Anterior cingulate cortex (tissue), 58 donors: Measurements from ENCODE around the gene SCRG1.
A peak's percentile ranks its signal among the peaks of the same experiment; 100 is the strongest.

Experiments
- DNase-seq, 58 donors: peaks; one replicate each; lab custom pipeline; 2025; lab: John Stamatoyannopoulos, UW

The SCRG1 gene

DNA sequence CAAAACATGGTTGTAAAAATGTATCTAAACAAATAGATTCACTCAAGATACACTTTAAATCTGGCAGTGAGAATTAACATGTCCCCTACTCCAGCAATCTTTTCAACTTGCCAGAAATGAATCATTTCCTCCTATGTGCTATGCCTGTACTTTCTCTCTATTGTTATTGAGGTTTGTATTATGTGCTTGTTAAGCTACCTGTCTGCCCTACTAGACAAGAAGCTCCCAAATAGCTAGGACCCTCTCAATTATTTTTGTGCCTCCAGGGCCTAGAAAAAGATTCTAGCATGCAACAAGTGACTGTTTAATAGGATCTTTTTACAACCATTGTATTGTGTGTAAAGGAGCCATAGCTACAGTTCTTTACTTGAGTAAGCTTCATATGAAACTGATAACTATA, 31.6 kb downstream of the SCRG1 start:
- no peak for DNase-seq

DNA sequence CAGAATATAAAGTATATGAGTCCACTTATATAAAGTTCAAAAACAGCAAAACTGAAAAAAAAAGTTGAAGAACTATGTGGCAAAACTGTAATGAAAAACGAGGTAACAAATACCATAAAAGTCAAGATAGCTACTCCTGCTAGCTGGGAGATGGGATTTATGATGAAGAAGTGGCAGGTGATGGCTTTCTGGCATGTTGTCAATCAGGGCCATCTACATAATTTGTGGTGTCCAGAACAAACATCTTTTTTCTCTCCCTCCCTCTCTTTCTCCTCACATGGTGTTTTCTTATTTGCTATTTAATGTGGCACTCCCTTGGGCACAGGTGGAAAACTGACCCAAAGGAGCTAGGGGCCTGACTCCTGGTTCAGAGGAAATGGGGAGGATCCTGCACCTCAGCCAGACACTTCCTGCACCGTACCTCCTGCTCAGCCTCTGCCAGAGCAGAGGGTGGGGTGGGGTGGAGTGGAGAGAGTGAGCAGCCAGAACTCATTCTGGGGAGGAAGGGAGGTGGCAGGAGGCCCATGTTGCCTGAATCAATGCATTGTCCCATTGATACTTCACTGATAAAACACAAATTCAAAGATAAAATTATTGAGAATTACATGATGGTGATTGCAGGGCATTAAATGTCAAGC, 33.4 kb downstream of the SCRG1 start:
- DNase-seq: no peak

DNA sequence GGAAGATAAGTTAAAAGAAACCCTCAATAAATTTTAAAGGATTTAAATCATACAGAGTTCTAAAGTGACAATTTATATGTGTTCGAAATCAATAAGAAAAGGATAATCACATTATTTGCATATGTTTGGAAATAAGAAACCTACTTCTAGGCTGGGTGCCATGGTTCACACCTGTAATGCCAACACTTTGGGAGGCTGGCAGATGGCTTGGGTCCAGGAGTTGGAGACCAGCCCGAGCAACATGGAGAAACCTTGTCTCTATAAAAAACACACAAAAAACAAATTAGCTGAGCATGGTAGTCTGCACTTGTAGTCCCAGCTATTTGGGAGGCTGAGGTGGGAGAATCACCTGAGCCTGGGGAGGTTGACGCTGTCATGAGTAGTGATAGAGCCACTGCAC, 36.2 kb downstream of the SCRG1 start:
- no peak for DNase-seq

DNA sequence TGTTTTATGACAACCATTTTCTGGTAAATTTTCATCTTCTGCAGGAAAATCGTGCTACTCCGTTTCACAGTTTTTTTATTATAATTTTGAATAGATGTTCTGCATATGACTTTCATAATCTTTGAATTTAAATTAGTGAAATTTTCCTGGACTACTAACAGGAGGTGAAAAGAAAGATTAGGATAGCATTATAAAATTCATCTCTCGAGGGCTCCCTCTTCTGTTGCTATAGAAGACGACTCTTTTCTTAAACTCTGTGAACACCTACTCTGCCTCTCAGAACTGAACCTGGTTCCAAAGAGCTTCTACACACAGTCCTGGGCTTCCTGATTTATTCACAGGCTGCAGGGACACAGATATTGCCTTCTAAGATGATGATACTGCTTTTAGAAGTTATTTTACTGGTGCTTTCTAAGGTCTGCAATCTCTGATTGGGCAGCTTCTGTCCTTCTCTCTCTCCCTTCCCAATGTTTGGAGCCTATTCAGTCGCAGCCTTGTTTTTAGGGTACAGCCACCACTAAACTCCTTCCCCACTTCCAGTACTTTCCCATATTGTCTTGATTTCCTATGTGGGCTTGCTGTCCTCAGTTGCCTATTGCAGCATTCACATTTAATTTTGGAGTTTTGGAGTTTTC, 38.2 kb downstream of the SCRG1 start:
- DNase-seq: peak in 1 of 58 donors; percentile 1

- no peak for DNase-seq
Measured at GRCh38 chr4:173357939-173358338, 41.0 kb downstream of the SCRG1 start.

- no peak for DNase-seq
Measured at GRCh38 chr4:173347467-173347866, 51.4 kb downstream of the SCRG1 start.

- no peak for DNase-seq
Measured at GRCh38 chr4:173346074-173346473, 52.8 kb downstream of the SCRG1 start.

DNA sequence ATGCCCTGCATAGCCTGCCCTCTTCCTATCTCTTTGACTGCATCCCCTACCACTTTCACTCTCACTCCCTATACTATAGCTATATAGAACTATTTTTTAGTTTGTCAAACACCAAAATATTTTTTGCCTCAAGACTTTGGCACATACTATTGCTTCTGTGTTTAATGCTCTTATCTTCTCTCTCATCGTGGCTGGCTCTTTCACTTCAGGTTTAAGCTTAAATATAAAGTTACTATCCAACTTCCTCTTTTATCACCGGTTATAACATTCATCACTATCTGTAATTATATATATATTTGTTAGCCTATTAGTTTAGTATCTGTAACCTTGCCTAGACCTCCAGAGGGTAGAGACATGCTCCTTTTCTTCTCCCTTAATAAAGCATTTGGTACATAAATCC, 53.3 kb downstream of the SCRG1 start:
- no peak for DNase-seq

DNA sequence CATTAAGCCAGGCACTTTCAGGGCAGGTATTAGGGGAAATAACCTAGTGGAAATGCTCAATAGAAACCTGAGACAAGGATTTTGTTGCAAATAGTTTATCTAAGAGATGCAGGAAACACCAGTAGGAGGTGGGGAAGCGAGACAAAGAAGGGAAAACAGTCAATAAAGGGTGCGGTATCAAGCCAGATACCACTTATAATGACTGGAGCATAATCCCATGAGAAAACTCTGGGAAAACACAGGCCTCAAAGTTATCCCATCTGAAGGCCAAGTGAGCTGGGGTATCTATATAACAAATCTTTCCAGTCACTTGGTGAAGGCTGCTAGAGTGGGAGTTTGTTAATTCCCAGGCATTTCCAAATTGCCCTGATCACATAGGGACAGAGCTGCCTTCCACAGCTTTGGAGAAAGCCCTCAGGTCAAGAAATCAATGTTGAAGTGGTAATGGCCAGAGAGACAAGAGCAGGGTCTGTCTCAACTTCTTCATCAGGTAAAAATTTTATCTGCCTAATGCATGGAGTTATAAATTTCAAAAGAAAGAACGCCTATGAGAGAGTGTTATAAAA, 55.0 kb downstream of the SCRG1 start:
- no peak for DNase-seq

- DNase-seq: no peak
Measured at GRCh38 chr4:173337463-173337862, 61.5 kb downstream of the SCRG1 start.

- DNase-seq: peak in 45 of 58 donors; percentile 10 to 89 (median 59)
Measured at GRCh38 chr4:173334891-173335752, 63.8 kb downstream of the SCRG1 start.
